HCT116 (cell line): ENCODE results near the gene ZER1. TPM values are rescaled to one million over a fixed set of nuclear protein-coding genes. Genes with fewer than 3 reads are reported as not detected.

ENCODE experiments used
- ATAC-seq: fragments of 200-7000 bp; cut with Tn5 transposase; 2 replicates; pipeline ENCODE4 v1.9.1; 2020; ENCODE audit warnings: mild to moderate bottlenecking, moderate library complexity
- BruUV-seq: library from RNA; stranded (reverse); fragments of 400-500 nt; replicated peaks from 2 replicates; lab custom pipeline; 2021; lab: Mats Ljungman, UMichigan
- CTCF ChIA-PET: fragments of 300-600 bp; sonication (Branson Sonifier 250); formaldehyde crosslinking; loops from one replicate; lab custom pipeline; 2021; ENCODE audit warnings: antibody characterized with exemption; lab: Charles Lee
- POLR2A ChIA-PET: fragments of 300-600, 350-600 bp; sonication (Branson Sonifier 250); formaldehyde crosslinking; loops from one replicate; lab custom pipeline; 2021; ENCODE audit warnings: antibody characterized with exemption; lab: Charles Lee
- RAD21 ChIA-PET, 2 experiments: fragments of 300-600 bp; sonication (Branson Sonifier 250); formaldehyde crosslinking; loops; one replicate each; lab custom pipeline; 2023; ENCODE audit warnings: low total read pairs in 2 of 2; ENCODE audit not compliant: uncharacterized antibody in 2 of 2, unreplicated experiment in 2 of 2, low non-redundant PET in 1 of 2; lab: Charles Lee
- DNase-seq: peaks from one replicate; pipeline ENCODE4 v3.0.0-alpha.2; 2010; ENCODE audit warnings: low read depth, low spot score
- H2AFZ ChIP-seq: fragments of 200-600 bp; shearing (Covaris generic), sonication (generic); 2 replicates; pipeline ENCODE4 v1.6.1; 2017; ENCODE audit warnings: low read depth, mixed run types, mixed read lengths, antibody characterized with exemption, low read length; ENCODE audit not compliant: poor library complexity, severe bottlenecking
- H3K27ac ChIP-seq: 2 replicates; pipeline ENCODE4 v1.5.1; 2012; ENCODE audit warnings: low read depth, low read length
- H3K27me3 ChIP-seq: fragments of 200-600 bp; sonication (generic); 2 replicates; pipeline ENCODE4 v1.6.1; 2016; ENCODE audit warnings: mixed run types, low read length, mixed read lengths; ENCODE audit not compliant: insufficient read depth
- H3K36me3 ChIP-seq, 2 experiments: fragments of 200-500 bp in 1 of 2; fragments of 200-600 bp in 1 of 2; sonication (Bioruptor generic) in 1 of 2; sonication (generic) in 1 of 2; 2 replicates each; pipeline versions ENCODE4 v1.5.1 to v1.6.1; 2014 to 2016; ENCODE audit warnings: low read length in 2 of 2, inconsistent platforms in 1 of 2, mixed read lengths in 1 of 2, mixed run types in 1 of 2; ENCODE audit not compliant: insufficient read depth in 2 of 2, control insufficient read depth in 1 of 2
- H3K4me1 ChIP-seq, 2 experiments: fragments of 200-600 bp in 1 of 2; sonication (generic) in 1 of 2; 2 replicates each; pipeline versions ENCODE4 v1.5.1 to v1.6.1; 2012 to 2017; ENCODE audit warnings: low read length in 2 of 2, inconsistent platforms in 1 of 2, mild to moderate bottlenecking in 1 of 2, mixed read lengths in 1 of 2, mixed run types in 1 of 2, moderate library complexity in 1 of 2; ENCODE audit not compliant: insufficient read depth in 2 of 2, control insufficient read depth in 1 of 2
- H3K4me2 ChIP-seq: fragments of 200-600 bp; sonication (generic); 2 replicates; pipeline ENCODE4 v1.6.1; 2017; ENCODE audit warnings: mixed run types, low read length, mixed read lengths
- H3K4me3 ChIP-seq, 2 experiments: fragments of 200-600 bp in 1 of 2; sonication (generic) in 1 of 2; replicated peaks in 1 of 2; 2 replicates each; pipeline ENCODE4 v1.5.1; 2011 to 2016; ENCODE audit warnings: low read length in 2 of 2, control low read depth in 1 of 2, low read depth in 1 of 2, mild to moderate bottlenecking in 1 of 2, mixed read lengths in 1 of 2, mixed run types in 1 of 2
- H3K79me2 ChIP-seq: fragments of 200-600 bp; sonication (generic); 2 replicates; pipeline ENCODE4 v1.6.1; 2017; ENCODE audit warnings: mild to moderate bottlenecking, mixed run types, low read length, moderate library complexity, mixed read lengths; ENCODE audit not compliant: insufficient read depth
- H3K9ac ChIP-seq: fragments of 200-600 bp; sonication (generic); 2 replicates; pipeline ENCODE4 v1.6.1; 2016; ENCODE audit warnings: low read length, mixed read lengths
- H3K9me2 ChIP-seq: fragments of 200-600 bp; sonication (generic), shearing (Covaris generic); 2 replicates; pipeline ENCODE4 v1.6.1; 2017; ENCODE audit warnings: mixed run types, mild to moderate bottlenecking, moderate library complexity; ENCODE audit not compliant: insufficient read depth
- H3K9me3 ChIP-seq, 2 experiments: fragments of 200-500 bp in 1 of 2; fragments of 200-600 bp in 1 of 2; sonication (Bioruptor generic) in 1 of 2; sonication (generic) in 1 of 2; 2 replicates each; pipeline ENCODE4 v1.6.1; 2014 to 2017; ENCODE audit warnings: low read length in 2 of 2, mixed read lengths in 2 of 2, inconsistent platforms in 1 of 2, low read depth in 1 of 2, mild to moderate bottlenecking in 1 of 2, mixed run types in 1 of 2, moderate library complexity in 1 of 2; ENCODE audit not compliant: control insufficient read depth in 1 of 2, insufficient read depth in 1 of 2
- H4K20me1 ChIP-seq: fragments of 200-600 bp; sonication (generic), shearing (Covaris generic); 2 replicates; pipeline ENCODE4 v1.6.1; 2017; ENCODE audit warnings: mixed run types, mild to moderate bottlenecking, moderate library complexity; ENCODE audit not compliant: insufficient read depth
- ELF1 ChIP-seq: IDR thresholded peaks from 2 replicates; pipeline ENCODE4 v1.6.1; 2012; ENCODE audit warnings: low read depth, borderline replicate concordance
- EZH2 ChIP-seq: fragments of 200-600 bp; sonication (generic); IDR thresholded peaks from 2 replicates; pipeline ENCODE4 v1.6.1; 2017; ENCODE audit warnings: antibody characterized with exemption, mixed run types
- POLR2A ChIP-seq: IDR thresholded peaks from 2 replicates; pipeline ENCODE4 v1.7.0; 2011; ENCODE audit warnings: borderline replicate concordance; ENCODE audit not compliant: insufficient read depth, insufficient read length; ENCODE audit errors: extremely low read depth
- TCF7L2 ChIP-seq: IDR thresholded peaks from 2 replicates; pipeline ENCODE4 v1.7.0; 2011; ENCODE audit warnings: borderline replicate concordance, inconsistent platforms; ENCODE audit not compliant: insufficient read depth, insufficient read length; ENCODE audit errors: extremely low read depth
- intact Hi-C: fragments of 100-400 bp; cut with micrococcal nuclease; formaldehyde crosslinking; loops from 2 replicates; pipeline ENCODE4 v1.10.0; 2022
- total RNA-seq: library from RNA; stranded (reverse); gene quantifications from one replicate; pipeline ENCODE4 v1.2.1, GENCODE V29; 2021; ENCODE audit not compliant: unreplicated experiment
- TF ChIP-seq, protein P1 (sequence below): IDR thresholded peaks from 2 replicates; pipeline ENCODE4 v1.6.1; 2011; ENCODE audit warnings: mild to moderate bottlenecking, low read length, moderate library complexity; ENCODE audit not compliant: insufficient replicate concordance; ENCODE audit errors: extremely low read depth
- TF ChIP-seq, protein P2 (sequence below): IDR thresholded peaks from 2 replicates; pipeline ENCODE4 v1.6.1; 2012
- TF ChIP-seq, protein P3 (sequence below): IDR thresholded peaks from 2 replicates; pipeline ENCODE4 v1.6.1; 2012; ENCODE audit warnings: low read depth

The ZER1 gene
- total RNA-seq, 1 experiment from 2014 or later, result 18.0 TPM

DNA sequence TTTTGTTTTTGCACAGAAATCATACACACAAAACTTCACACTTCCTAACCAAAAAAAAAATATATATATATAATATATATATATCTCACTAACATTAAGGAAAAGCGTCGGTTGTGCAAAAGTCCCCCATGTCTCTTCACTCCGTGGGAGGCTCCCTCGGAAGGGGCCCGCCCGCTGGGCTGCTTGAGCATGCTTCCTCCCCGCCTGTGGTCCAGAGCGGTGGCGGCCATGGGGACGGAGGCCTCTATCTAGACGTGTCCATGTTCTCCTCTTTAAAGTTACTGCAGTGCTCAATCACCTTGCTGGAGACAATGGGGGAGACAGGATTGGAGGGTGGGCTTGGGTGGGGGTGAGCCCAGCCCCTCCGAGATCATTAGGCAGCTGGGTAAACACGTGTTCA is 40.6 kb downstream of the ZER1 start:
- Histone ChIP-seq H3K4me3 (no peak overlapping the region), H3K9me2 (no peaks in the 10 kb centered on the region), H3K27me3 (no peaks in the 10 kb centered on the region), H3K27ac (no peak overlapping the region), H3K36me3 (no peaks in the 10 kb centered on the region), H4K20me1 (no peaks in the 10 kb centered on the region), H3K4me1 (peaks cover 0 to 10% of the 10 kb centered on the region in 2 experiments; a peak in 1 of 4 replicates), H3K9ac (no peak overlapping the region), H3K4me2 (no peak overlapping the region), H3K9me3 (no peaks in the 10 kb centered on the region), H2AFZ (no peak overlapping the region), H3K79me2 (no peaks in the 10 kb centered on the region)
- POLR2A ChIA-PET, result no interaction called here
- TF ChIP-seq TCF7L2 (no peak), ELF1 (no peak), POLR2A (no peak), EZH2 (no peak)
- TF ChIP-seq, protein P1, sequence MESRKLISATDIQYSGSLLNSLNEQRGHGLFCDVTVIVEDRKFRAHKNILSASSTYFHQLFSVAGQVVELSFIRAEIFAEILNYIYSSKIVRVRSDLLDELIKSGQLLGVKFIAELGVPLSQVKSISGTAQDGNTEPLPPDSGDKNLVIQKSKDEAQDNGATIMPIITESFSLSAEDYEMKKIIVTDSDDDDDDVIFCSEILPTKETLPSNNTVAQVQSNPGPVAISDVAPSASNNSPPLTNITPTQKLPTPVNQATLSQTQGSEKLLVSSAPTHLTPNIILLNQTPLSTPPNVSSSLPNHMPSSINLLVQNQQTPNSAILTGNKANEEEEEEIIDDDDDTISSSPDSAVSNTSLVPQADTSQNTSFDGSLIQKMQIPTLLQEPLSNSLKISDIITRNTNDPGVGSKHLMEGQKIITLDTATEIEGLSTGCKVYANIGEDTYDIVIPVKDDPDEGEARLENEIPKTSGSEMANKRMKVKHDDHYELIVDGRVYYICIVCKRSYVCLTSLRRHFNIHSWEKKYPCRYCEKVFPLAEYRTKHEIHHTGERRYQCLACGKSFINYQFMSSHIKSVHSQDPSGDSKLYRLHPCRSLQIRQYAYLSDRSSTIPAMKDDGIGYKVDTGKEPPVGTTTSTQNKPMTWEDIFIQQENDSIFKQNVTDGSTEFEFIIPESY, result no peak
- TF ChIP-seq, protein P2, sequence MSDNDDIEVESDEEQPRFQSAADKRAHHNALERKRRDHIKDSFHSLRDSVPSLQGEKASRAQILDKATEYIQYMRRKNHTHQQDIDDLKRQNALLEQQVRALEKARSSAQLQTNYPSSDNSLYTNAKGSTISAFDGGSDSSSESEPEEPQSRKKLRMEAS, result no peak
- TF ChIP-seq, protein P3, sequence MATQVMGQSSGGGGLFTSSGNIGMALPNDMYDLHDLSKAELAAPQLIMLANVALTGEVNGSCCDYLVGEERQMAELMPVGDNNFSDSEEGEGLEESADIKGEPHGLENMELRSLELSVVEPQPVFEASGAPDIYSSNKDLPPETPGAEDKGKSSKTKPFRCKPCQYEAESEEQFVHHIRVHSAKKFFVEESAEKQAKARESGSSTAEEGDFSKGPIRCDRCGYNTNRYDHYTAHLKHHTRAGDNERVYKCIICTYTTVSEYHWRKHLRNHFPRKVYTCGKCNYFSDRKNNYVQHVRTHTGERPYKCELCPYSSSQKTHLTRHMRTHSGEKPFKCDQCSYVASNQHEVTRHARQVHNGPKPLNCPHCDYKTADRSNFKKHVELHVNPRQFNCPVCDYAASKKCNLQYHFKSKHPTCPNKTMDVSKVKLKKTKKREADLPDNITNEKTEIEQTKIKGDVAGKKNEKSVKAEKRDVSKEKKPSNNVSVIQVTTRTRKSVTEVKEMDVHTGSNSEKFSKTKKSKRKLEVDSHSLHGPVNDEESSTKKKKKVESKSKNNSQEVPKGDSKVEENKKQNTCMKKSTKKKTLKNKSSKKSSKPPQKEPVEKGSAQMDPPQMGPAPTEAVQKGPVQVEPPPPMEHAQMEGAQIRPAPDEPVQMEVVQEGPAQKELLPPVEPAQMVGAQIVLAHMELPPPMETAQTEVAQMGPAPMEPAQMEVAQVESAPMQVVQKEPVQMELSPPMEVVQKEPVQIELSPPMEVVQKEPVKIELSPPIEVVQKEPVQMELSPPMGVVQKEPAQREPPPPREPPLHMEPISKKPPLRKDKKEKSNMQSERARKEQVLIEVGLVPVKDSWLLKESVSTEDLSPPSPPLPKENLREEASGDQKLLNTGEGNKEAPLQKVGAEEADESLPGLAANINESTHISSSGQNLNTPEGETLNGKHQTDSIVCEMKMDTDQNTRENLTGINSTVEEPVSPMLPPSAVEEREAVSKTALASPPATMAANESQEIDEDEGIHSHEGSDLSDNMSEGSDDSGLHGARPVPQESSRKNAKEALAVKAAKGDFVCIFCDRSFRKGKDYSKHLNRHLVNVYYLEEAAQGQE, result no peak
- DNase-seq (no peak), ATAC-seq (no peak)
- CTCF ChIA-PET, result no interaction called here
- intact Hi-C loops, result loop anchor here (5.0 kb wide), 2 partner anchors 84 to 151 kb away; partner anchors contain the start of genes KYAT1 and LRRC8A
- BruUV-seq, result no TSS peak
- RAD21 ChIA-PET, result no interaction called here
